Brain microvascular endothelial cell (primary cell): Measurements from ENCODE around the gene ENTREP3.

Experiments used
- DNase-seq: peaks from one replicate; pipeline ENCODE4 v3.0.0-alpha.2; 2020
- H3K27ac ChIP-seq: fragments of 250-450 bp; sonication (Bioruptor Pico); 2 replicates; pipeline ENCODE4 v1.5.1; 2020; ENCODE audit warnings: mild to moderate bottlenecking, moderate library complexity
- H3K27me3 ChIP-seq: fragments of 250-450 bp; sonication (Bioruptor Pico); replicated peaks from 2 replicates; pipeline ENCODE4 v1.5.1; 2020; ENCODE audit warnings: mild to moderate bottlenecking
- H3K36me3 ChIP-seq: fragments of 250-450 bp; sonication (Bioruptor Pico); replicated peaks from 2 replicates; pipeline ENCODE4 v1.5.1; 2020; ENCODE audit warnings: mild to moderate bottlenecking
- H3K4me3 ChIP-seq: 2 replicates; pipeline ENCODE4 v1.5.1; 2011; ENCODE audit warnings: low read depth, mild to moderate bottlenecking, control low read depth, low read length, moderate library complexity
- CTCF ChIP-seq: IDR thresholded peaks from 2 replicates; pipeline ENCODE4 v1.5.1; 2011; ENCODE audit warnings: low read depth, mild to moderate bottlenecking, moderate library complexity, low read length, control low read depth, inconsistent platforms; ENCODE audit errors: missing control alignments
- in situ Hi-C: cut with HindIII; loops from 2 replicates; pipeline ENCODE4 v1.10.0; 2017; ENCODE audit warnings: low sequenced_read_pairs, low pct_ligation_motif_present

Gene ENTREP3

GRCh38 chr1:155260276-155260675 is 5.0 kb upstream of the ENTREP3 start:
- Histone ChIP-seq H3K27ac (no peak overlapping the region), H3K36me3 (peaks cover 22% of the 10 kb centered on the region), H3K27me3 (no peaks in the 10 kb centered on the region), H3K4me3 (no peak overlapping the region)
- TF ChIP-seq CTCF = no peak
- DNase-seq = no peak
- in situ Hi-C loops = no loop called here

GRCh38 chr1:155256058-155256852 is 972 bp upstream of the ENTREP3 start:
- H3K27ac ChIP-seq = no peak overlapping the region
- H3K27me3 ChIP-seq = no peaks in the 10 kb centered on the region
- no peak for TF ChIP-seq CTCF
- in situ Hi-C loops = no loop called here
- peaks cover 3% of the 10 kb centered on the region for H3K36me3 ChIP-seq
- no peak overlapping the region for H3K4me3 ChIP-seq
- DNase-seq = no peak

- in situ Hi-C loops = no loop called here
Observed at GRCh38 chr1:155254714-155255242, 505 bp downstream of the ENTREP3 start.

GRCh38 chr1:155254228-155254713 is 1.0 kb downstream of the ENTREP3 start:
- in situ Hi-C loops = no loop called here
- peak overlapping the region; percentile 74 for H3K4me3 ChIP-seq
- no peak for DNase-seq
- H3K36me3 ChIP-seq = peaks cover 5% of the 10 kb centered on the region
- no peaks in the 10 kb centered on the region for H3K27me3 ChIP-seq
- H3K27ac ChIP-seq = no peak overlapping the region
- no peak for TF ChIP-seq CTCF

More at GRCh38 chr1:155254714-155255242, 505 bp downstream of the ENTREP3 start:
- Histone ChIP-seq H3K4me3 (peak overlapping the region; percentile 74), H3K27ac (no peak overlapping the region), H3K27me3 (no peaks in the 10 kb centered on the region), H3K36me3 (peaks cover 3% of the 10 kb centered on the region)
- no peak for TF ChIP-seq CTCF
- no peak for DNase-seq

GRCh38 chr1:155253797-155254196 is 1.5 kb downstream of the ENTREP3 start:
- in situ Hi-C loops = no loop called here
- no peak for DNase-seq
- TF ChIP-seq CTCF = no peak
- no peaks in the 10 kb centered on the region for H3K27me3 ChIP-seq
- H3K27ac ChIP-seq = no peak overlapping the region
- H3K4me3 ChIP-seq = peak overlapping the region; percentile 74
- peaks cover 5% of the 10 kb centered on the region for H3K36me3 ChIP-seq
